HG03280 (cell line): ENCODE measurements around the gene ATP9B.

ENCODE experiments used
- ATAC-seq: cut with Tn5 transposase; IDR thresholded peaks from one replicate; pipeline ENCODE4 v1.9.1; 2021; ENCODE audit warnings: mild to moderate bottlenecking, moderate library complexity; ENCODE audit not compliant: unreplicated experiment

The ATP9B gene

DNA sequence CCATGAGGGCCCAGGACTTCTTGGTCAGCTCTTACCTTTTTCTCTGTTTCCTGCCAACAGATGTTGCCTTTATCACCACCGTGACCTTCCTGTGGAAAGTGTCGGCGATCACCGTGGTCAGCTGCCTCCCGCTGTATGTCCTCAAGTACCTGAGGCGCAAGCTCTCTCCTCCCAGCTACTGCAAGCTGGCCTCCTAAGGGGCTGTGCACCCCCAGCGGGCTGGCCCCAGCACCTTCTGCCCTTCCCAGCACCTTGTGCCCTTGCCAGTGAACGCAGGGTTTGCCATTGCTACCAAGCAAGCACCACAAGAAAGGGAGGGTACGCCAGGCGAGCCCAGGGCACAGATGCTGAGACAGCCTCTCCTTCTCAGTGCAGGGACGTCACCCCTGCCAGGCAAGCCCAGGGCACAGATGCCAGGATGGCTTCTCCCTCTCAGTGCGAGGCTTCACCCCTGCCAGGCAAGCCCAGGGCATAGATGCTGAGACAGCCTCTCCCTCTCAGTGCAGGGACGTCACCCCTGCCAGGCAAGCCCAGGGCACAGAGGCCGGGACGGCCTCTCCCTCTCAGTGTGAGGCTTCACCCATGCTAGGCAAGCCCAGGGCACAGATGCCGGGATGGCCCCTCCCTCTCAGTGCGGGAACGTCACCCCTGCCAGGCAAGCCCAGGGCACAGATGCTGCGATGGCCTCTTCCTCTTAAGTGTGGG lies 308.1 kb downstream of the ATP9B start:
- no peak for ATAC-seq

DNA sequence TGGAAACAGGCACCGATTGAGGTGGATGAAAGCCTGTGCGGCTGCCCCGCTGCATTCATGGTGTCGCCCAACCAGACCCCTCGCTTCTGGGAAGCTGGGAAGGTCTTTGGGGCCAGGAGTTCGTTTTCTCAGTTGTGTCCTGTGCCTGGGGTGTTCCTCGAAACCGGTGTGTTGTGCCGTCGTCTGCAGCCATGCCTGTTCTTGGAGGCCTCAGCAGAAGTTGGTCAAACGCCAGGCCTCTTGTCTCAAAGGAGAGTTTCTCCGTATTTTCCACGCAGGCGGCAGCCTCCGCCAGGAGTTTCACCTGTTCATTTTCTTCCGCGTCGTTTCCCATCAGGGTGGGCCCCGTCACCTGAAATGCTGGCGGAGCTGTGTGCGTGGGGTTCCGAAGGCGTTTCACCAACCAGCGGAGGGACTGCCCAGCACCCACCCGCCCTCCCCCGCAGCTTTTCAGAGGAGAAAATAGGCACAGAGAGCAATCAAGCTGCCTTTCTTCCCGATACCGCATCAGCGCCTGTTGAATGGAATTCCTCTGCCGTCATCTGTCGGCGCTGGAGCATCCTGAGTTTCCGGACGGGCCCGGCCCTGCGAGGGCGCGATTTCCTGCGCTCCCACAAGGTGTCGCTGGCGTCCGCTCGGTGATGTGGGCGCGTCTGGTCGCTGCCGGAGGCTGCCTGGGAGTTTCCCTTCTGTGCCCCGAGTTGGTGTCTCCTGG lies 309.5 kb downstream of the ATP9B start:
- ATAC-seq: peak; percentile 67

DNA sequence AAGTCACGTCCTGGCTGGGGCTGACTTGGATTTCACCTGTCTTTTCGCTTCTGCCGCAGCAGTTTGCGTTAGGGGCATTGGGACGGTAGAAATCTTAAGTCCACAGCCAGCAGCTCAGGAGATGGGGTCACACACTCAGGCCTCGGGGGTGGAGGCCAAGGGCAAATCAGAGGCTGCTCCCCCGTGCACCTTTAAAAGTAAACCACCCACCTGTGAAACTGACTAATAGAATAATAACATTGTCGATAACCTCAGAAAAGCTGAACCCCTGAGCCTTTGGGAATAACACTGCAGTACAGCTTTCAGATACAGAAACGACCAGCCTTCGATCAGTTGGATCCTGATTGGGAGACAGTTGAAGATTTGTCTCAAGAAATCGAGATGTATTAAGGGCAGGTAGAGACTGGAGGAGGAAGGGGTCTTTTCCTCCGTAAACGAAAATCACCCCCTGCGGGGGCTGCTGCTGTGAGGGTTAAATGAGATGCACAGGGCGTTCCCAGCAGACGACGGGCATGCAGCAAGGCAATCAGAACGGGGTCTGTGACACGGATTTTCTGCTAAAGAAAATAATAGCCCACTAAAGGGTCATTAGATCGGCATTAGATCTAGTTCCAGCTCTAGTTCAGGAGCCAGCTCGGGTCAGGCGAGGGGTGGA lies 310.2 kb downstream of the ATP9B start:
- ATAC-seq: peak; percentile 10

DNA sequence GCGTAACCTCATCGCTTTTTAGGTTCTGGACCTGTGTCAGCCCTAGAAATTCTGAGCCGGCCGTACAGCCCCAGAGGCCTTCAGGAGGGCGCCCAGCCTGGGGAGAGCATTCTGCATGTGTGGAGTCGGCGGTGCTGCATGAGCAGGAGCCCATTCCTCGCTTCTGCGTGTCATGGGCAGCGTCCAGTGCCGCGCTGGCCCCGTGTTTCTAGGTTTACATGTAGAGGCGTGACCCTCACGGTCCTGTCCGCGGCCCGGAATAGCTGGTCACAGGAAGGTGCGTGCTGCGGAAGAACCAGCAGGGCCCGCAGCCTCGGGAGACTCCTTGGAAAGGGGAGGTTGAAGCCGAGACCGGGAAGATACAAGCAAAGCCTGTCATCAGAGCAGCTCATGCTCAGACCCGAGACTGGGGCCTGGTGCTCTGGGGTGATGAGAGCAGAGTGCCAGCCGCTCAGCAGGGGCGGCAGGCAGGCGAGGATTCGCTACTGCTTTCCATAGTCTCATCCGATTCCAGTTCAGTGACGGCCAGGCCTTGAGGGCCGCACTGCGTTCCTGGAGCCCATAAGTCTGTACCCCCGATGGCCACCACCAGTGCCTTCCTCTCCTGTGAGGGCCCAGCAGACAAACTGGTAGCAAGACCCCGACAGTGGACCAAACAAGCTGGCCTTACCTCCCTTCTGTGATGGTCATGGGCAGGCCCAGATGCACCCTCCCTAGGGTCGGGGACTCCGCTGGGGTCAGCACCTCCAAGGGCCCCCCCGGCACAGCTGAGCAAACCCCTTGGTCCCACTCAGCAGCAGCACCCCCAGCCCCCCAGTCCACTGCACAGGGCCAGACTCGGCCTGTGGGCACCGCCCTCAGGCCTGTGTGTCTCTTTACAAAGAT lies 311.0 kb downstream of the ATP9B start:
- no peak for ATAC-seq

DNA sequence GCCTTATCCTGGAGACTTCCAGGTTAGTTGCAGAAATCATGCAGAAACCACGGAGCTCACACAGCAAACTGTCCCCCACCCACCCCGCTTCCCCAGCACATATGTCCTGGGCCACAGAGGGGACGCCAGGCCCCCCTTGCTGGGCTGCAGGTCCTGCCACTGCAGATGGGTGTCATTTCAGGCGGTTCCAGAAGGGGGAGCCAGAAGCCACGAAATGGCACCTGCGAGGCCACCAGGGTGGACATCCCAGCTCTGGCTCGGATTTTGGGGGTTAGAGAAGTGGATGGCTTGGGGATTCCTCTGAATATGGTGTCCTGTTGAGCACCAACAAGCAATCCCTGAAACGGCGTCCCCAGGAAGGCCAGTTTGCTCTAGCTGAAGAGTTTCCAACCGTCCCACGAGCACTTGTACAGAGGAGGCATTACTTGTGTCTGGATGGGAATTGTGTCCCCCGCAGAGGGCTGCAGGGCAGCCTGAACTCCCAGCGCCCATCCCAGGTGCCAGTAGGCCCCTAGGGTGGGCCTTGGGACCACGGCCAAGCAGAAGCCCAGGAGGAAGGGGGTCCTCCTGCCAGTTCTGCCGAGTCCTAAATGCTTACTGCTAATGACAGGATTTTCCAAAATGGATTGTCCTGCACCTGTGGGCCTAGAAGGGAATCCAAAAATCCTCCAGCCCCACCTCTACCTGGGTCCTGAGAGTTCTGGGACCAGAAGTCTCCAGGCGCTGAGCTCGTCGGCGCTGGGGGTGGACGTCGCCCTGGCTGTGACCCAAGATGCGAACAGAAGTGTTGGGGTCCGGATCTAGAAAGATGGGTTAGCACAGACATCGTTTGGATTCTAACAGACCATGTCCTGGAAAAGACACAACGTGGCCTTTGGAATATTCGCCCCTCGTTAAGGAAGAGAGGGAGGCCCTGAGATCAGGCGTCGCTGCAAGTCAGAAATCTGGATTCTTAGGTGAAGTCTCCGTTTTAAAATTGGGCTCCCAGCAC lies 311.9 kb downstream of the ATP9B start:
- no peak for ATAC-seq

DNA sequence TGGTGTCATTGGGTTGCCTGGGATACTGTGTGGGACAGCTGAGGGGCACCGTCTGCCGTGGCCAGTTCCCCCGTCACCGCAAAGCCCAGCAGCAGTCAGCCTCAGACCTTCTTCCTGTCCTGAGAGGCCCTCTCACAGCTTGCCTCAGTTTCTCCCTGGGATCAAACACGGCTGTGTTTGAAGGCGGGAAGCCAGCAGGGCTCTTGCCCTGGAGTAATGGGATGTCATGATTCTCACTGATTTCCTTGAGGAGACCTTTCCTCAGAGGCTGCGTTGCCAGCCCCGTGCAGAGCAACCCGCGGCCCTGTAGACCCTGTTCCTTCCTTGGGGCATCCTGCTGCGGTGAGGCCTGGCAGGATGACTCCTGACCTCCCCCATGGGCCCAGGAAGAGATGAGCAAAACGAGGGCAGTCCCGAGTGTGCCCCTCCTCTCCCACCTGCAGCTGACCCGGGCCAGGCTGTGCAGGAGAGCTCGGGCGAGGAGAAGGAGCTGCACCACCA lies 312.7 kb downstream of the ATP9B start:
- ATAC-seq: no peak

DNA sequence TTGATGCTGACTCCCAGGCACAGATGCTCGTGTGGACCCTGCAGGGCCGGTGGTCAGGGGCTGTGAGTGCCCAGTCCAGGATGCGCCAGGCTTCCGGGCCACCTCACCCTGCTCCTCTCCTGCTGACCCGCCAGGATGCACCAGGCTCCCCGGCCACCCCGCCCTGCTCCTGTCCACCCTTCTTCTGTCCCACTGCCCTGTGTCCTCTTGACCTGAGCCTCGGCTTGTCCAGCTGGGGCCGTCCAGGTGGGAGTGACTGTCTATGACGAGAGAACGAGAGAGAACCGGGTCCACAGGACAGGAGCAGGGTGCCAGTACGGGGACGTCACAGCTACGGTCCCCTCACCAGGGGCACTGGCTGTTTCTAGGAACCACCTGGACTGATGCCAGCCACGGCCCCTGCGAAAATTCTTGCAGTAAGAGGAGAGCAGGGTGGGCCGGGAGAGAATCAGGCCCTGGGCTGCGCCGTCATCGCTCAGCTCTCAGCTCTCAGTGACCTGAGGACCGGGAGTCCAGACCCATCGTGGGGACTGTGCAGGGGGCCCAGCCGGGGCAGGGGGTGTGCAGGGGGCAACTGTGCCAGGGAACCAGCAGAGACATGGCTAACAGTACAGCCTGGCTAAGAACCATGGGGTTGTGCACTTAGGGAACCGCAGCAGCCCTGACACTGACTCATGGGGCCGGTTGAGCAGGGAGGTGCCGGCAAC lies 313.6 kb downstream of the ATP9B start:
- no peak for ATAC-seq

DNA sequence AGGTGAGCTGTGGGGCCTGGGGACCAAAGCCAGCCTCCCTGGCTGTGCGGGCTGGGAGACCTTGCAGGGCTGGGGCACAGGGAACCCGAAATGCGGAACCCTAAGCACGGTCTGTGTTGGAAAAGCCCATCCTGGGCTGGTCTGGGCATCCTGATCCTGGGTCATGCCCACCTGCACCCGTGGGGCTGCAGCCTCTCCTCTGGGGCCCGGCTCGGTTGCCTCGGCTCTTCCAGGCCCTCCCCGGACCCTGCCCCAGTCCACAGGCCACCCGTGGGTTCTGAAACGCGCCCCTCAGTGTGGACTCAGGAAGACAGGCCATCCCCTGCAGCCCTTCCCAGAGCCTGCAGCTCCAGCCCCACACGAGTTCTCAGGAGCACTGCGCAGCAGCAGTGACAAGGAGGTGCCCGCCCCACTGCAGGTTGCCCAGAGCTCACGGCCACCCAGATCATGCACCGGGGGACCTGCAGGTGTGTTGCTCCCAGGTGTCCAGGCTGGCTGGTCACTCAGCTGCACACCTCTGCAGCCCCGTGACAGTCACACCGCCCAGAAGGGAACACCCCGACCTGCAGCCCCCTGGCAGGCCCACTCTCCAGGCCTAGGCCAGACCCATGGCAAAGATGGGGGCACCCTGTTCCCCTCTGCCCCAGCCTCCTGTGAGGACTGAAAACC lies 314.3 kb downstream of the ATP9B start:
- no peak for ATAC-seq

DNA sequence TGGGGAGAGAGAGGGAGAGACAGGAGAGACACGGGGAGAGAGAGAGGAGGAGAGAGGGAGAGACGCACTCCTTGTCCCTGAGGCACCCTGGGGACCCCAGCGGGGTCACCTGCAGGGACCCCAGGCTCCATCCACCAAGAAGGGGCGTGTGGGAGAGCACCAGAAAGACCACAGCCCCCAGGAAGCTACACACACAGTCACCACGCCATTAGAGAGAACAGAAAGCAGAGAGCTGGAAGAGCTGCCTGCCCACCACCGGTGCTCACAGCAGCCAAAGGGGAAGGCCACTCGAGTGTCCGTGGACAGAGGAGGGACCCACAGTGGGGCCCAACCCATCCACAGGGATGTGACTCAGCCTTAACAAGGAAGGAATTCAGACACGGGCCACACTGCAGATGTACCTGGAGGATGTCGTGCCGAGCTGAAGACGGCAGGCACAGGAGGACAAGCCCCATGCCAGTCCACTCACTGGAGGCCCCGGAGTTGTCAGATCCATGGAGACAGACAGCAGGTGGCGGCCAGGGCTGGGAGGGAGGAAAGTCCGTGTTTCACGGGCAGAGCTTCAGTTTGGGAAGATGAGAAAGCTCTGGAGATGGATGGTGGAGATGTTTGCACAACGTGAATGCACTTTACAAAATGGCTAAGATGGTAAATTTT lies 315.1 kb downstream of the ATP9B start:
- ATAC-seq: no peak

DNA sequence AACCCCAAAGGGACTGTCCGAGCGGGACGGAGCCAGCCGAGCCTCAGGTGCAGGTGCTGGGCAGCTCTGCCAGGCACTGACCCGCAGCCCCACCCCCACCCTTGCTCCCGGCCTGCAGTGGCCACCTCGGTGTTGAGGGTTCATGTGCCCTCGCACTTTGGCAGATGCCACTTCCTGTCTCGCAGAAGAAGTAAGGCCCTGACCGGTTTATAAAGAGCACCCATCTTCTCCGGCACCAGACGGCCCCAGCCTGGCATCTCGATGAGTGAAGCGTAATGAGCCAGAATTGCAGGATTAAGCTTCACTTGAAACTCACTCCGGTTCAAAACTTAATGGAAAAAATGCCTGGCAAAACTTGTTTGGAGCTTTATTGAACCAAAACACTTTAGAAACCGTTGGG lies 315.6 kb downstream of the ATP9B start:
- ATAC-seq: no peak

DNA sequence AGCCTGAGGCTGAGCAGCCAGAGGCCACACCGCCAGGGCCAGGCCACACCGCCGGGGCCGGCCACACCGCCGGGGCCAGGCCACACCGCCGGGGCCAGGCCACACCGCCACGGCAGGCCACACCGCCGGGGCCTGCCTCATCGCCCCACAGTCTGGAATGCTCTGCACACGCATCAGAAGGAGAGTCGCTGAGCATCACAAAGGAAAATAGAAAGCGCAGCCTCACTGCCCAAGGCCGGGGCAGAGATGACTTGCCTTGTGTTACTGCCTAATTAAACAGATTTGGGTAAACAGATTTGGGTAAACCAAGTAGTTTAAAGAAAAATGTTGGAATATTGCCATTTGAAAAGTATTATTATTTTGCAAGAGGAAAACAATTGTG lies 316.1 kb downstream of the ATP9B start:
- no peak for ATAC-seq

DNA sequence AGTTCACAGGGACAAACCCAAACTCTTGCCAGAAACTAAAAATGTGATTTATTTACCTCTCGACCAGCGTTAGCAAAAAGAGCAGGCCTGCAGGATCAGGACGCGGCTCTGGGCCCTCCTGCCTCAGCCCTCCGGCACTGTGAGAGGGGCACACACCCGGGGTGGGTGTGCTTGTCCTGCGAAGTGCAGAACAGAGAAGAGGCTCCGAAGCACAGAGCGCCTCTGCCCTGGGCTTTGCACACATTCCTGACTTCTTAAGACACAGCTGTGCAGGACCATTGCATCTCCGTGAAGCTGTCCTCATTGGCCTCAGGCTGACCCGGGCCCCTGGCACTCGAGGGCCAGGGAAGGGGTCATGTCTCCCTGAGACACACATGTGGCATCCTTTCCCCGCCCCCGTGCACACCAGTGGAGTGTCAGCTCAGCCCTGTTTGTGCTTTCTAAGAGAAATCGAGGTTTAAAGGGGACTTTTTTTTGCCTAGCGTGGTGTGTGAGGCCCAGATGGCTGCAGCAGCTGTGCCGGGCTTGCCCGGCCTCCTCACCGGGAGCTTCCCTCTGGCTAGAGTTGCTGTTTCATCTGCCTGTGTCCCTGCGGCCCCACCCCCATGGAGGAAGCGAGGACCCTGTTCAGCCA lies 316.6 kb downstream of the ATP9B start:
- no peak for ATAC-seq

DNA sequence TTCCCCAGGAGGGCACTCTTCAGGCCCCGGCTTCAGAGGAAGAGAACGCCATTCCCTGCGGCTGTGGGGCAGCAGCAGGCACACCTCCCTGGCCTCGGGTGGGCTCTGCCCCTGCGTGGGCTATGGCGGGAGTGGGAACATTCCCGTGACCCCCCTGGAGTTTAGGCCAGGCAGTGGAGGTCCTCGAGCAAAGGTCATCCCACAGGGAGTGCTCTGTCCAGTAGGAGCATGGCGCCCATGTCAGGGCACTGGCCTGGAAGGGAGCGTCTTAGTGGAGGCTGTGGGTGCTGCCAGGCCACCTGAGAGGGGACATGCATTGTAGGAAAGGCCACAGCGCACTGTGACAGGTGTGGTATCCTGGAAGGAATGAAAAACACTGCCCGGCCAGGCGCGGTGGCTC lies 317.4 kb downstream of the ATP9B start:
- no peak for ATAC-seq

DNA sequence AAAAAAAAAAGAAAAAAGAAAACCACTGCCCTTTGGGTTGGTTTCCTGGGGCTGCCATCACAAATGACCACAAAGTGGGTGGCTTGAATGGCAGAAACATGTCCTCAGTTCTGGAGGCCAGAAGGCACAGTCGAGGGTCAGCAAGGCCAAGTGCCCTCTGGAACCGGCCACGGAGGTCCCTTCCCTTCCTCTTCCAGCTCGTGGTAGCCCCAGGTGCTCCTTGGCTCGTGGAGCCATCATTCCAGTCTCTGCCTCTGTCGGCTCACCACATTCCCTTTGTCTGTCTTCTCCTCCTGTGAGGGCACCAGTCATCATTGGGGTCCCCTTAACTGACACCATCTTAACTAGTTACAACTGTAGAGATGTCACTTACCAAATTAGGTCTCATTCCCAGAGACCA lies 318.0 kb downstream of the ATP9B start:
- no peak for ATAC-seq

DNA sequence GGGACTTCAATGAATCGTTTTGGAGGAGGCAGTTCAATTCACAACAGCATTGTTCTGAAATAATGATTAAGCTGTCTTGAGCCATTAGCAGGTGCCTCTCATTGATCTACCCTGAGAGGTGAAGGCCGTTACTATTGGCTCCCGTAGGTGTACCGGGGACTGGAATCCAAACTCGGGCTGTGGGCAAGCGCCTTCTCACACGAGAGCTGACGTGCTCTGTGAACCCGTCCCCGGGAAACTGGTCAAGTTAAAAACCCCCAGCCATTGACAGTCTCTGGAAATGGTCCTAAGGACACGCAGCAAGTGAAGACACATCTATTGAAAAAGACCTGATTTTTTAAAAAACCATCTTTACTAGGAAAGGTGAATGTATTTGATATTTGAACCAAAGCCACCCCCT lies 318.4 kb downstream of the ATP9B start:
- no peak for ATAC-seq

DNA sequence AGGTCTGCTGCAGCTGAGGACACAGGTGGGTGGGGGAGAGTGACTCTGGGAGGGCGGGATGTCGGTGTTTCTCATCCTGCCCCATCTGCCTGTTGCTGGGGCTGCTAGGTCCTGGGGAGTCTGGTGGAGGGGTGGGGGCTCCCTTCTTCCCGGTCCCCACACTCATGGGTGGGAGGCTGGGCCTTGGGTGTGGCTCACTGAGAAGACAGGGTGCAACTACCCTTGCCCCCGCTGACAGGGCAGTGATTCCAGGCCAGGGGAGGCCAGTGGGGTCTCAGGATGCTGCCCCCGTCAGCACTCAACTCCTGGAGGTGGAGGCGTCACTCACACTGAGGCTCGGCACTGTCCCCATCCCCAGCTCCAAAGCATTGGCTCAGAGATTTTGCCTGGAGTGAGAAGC lies 318.8 kb downstream of the ATP9B start:
- no peak for ATAC-seq

DNA sequence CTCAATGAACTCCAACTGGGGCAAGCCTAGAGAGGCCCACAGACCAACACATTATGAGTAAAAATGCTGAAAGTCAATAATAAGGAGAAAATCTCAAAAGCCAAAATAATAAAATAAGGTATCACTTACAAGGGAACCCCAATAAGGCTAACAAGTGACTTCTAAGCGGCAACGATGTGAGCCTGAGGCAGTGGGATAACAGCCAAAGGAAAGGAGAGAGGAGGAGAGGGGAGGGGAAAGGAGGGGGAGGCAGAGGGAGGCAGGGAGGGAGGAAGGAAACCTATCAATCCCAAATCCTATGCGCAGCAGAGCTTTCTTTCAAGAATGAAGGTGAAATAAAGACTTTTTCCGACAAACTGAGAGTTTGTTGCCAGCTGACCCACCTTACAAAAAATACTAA lies 320.5 kb downstream of the ATP9B start:
- ATAC-seq: no peak

DNA sequence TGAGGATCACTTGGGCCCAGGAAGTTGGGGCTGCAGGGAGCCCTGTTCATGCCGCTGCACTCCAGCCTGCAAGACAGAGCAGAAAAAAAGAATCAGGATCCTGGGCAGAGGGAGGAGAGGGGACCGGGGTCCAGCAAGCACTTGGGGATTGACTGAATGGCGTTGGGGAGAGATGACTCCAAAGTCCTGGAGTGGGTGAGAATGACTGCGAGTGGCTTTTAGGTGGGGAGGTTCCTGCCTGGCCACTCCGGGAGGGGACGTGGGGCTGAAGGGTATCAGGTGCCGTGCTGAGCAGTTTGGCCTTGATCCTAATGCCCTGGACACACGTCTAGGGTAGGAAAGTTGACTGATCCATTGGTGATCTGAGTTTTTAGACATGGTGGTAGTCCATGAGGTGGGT lies 323.0 kb downstream of the ATP9B start:
- ATAC-seq: no peak
